Measurements from ENCODE around the gene SPANXN4.

The SPANXN4 gene

DNA sequence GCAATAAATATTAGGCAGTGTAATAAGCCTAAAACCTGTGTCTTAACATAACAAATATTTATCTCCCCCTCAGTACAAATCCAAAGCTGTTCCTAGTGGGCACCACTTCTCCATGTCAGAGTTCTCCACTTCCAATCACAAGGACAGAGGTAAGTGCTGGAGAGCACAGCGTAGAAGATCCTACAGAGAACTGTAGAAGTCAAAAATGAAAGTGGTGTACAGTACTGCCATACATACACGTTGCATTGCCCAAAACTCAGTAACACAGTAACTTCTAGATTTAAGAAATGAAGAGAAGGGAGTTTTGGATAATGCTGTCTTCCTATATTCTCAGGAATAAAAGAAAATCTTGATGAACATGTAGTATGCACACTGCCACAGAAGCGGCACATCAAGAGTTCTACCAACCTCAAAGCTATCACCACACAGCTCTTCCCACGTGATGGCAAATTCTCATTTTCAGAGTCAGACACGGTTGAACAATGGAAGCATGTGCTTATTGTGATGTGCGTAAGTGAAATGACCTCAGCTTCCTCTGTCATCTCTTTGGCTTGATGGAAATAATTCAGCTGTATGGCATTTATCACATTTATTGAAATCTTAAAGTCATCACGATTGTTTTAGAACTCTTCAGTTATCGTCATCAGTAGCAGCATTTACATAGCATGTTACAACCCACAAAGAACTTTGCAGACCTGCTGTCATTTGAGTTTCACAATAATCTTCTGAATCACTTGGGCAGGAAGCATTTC lies 27.1 kb upstream of the SPANXN4 start:
- H3K4me3 ChIP-seq (replicated peaks; ENCODE audit: low read depth, low read length), result no peak overlapping the region
- H3K36me3 ChIP-seq (ENCODE audit: control insufficient read depth, insufficient read depth, low read length), result no peaks in the 10 kb centered on the region
- no peak for DNase-seq (ENCODE audit: extremely low read depth, insufficient read length)
- TF ChIP-seq, protein P1, sequence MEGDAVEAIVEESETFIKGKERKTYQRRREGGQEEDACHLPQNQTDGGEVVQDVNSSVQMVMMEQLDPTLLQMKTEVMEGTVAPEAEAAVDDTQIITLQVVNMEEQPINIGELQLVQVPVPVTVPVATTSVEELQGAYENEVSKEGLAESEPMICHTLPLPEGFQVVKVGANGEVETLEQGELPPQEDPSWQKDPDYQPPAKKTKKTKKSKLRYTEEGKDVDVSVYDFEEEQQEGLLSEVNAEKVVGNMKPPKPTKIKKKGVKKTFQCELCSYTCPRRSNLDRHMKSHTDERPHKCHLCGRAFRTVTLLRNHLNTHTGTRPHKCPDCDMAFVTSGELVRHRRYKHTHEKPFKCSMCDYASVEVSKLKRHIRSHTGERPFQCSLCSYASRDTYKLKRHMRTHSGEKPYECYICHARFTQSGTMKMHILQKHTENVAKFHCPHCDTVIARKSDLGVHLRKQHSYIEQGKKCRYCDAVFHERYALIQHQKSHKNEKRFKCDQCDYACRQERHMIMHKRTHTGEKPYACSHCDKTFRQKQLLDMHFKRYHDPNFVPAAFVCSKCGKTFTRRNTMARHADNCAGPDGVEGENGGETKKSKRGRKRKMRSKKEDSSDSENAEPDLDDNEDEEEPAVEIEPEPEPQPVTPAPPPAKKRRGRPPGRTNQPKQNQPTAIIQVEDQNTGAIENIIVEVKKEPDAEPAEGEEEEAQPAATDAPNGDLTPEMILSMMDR (IDR thresholded peaks at IDR 0.05; ENCODE audit: insufficient read depth, low read length, poor library complexity, severe bottlenecking), result no peak
- no peaks in the 10 kb centered on the region for H3K27me3 ChIP-seq (replicated peaks; ENCODE audit: control insufficient read depth, insufficient read depth, low read length)

DNA sequence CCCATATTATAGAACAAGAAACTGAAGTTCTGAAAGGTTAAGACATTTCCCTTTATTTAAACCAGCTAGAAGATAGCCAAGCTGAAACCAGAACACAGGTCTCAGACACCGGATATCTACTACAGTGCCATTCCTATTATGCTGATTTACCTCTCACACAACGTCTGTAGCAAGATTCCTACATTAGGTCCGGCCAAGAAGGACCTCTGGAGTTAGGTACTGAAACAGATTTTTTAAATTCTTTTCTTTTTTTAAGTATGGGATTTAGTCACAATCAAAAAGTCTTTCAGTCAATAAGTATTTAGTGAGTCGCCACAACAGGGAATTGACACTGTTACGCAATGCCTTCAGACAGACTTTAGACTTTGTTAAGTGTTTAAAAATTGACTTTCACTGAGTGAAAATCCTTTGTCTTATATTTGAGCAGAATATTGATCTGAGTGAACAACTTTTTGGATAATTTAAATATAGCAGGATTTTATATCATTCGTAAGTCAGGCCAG lies 26.5 kb upstream of the SPANXN4 start:
- DNase-seq (ENCODE audit: extremely low read depth, insufficient read length), result no peak
- H3K27me3 ChIP-seq (replicated peaks; ENCODE audit: control insufficient read depth, insufficient read depth, low read length), result no peaks in the 10 kb centered on the region
- H3K36me3 ChIP-seq (ENCODE audit: control insufficient read depth, insufficient read depth, low read length), result no peaks in the 10 kb centered on the region
- TF ChIP-seq, protein P1 (IDR thresholded peaks at IDR 0.05; ENCODE audit: insufficient read depth, low read length, poor library complexity, severe bottlenecking), result no peak
- no peak overlapping the region for H3K4me3 ChIP-seq (replicated peaks; ENCODE audit: low read depth, low read length)

DNA sequence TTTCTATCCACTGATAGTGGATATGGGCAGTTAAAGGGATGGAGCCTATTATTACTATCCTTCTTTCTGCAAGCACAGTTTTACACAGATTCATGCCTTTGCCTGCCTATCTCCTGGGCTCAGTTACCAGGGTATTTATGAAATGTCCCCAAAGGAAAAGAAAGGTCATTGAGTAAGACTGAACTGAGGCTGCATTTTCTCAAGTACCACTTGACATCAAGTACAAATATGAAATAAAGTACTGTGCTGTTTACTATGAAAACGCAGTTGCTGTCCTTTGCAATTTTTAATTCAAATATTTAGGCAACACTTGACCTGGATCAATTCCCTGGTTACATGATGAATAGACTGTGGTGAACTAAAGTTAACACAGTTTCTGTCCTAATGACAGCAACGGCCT lies 23.5 kb upstream of the SPANXN4 start:
- Histone ChIP-seq H3K27me3 (replicated peaks; ENCODE audit: control insufficient read depth, insufficient read depth, low read length) (no peaks in the 10 kb centered on the region), H3K36me3 (ENCODE audit: control insufficient read depth, insufficient read depth, low read length) (no peaks in the 10 kb centered on the region), H3K4me3 (replicated peaks; ENCODE audit: low read depth, low read length) (no peak overlapping the region)
- no peak for DNase-seq (ENCODE audit: extremely low read depth, insufficient read length)
- TF ChIP-seq, protein P1 (IDR thresholded peaks at IDR 0.05; ENCODE audit: insufficient read depth, low read length, poor library complexity, severe bottlenecking), result no peak

DNA sequence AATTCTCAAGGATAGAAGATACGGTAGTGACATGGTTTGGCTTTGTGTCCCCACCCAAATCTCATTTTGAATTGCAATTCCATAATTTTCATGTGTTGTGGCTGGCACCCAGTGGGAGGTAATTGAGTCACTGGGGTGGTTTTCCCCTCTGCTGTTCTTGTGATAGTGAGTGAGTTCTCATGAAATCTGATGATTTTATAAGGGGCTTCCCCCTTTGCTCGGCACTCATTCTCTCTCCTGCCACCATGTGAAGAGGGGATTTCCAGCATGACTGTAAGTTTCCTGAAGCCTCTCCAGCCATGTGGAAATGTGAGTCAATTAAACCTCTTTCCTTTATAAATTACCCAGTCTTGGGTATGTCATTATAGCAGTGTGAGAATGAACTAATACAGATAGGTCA lies 8.5 kb upstream of the SPANXN4 start:
- Histone ChIP-seq H3K36me3 (ENCODE audit: control insufficient read depth, insufficient read depth, low read length) (no peaks in the 10 kb centered on the region), H3K4me3 (replicated peaks; ENCODE audit: low read depth, low read length) (no peak overlapping the region), H3K27me3 (replicated peaks; ENCODE audit: control insufficient read depth, insufficient read depth, low read length) (no peaks in the 10 kb centered on the region)
- TF ChIP-seq, protein P1 (IDR thresholded peaks at IDR 0.05; ENCODE audit: insufficient read depth, low read length, poor library complexity, severe bottlenecking), result no peak
- DNase-seq (ENCODE audit: extremely low read depth, insufficient read length), result peak; percentile 2

DNA sequence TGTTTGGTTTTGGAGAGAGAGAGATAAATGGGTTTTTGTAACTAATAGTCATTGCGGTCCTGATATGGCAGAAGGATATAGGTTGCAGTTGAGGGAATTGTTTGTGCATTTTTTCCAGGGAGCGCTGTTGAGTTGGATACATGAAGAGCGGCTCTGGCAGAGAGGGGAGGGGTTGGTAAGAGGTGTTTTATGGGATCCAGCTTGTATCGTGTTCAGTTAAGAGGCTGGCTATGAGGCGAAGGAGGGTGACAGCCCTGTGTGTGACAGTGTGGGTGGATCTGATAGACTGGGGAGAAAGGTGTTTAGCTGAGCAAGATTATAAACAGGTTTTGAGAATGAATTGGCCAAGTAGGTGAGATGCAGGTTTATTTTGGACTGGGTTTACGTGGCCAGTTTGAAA lies 1.5 kb downstream of the SPANXN4 start:
- Histone ChIP-seq H3K4me3 (replicated peaks; ENCODE audit: low read depth, low read length) (no peak overlapping the region), H3K27me3 (replicated peaks; ENCODE audit: control insufficient read depth, insufficient read depth, low read length) (no peaks in the 10 kb centered on the region), H3K36me3 (ENCODE audit: control insufficient read depth, insufficient read depth, low read length) (no peaks in the 10 kb centered on the region)
- TF ChIP-seq, protein P1 (IDR thresholded peaks at IDR 0.05; ENCODE audit: insufficient read depth, low read length, poor library complexity, severe bottlenecking), result no peak
- DNase-seq (ENCODE audit: extremely low read depth, insufficient read length), result no peak
